Lung (tissue), 12 donors: Measurements from ENCODE around the gene CEP192. TPM values are rescaled to one million over a fixed set of nuclear protein-coding genes. Genes with fewer than 3 reads are reported as not detected.

Experiments used
- ATAC-seq: fragments of 200-7000 bp; cut with Tn5 transposase; one replicate; pipeline ENCODE4 v1.9.1; 2020; ENCODE audit warnings: moderate number of reproducible peaks; ENCODE audit not compliant: insufficient read depth, low FRiP score
- DNase-seq, 3 donors: peaks; one replicate each; pipeline ENCODE4 v3.0.0-alpha.2; 2013 to 2017
- H3K27ac ChIP-seq, 2 donors: one replicate each; pipeline ENCODE4 v1.5.1; 2013; ENCODE audit warnings: mild to moderate bottlenecking in 2 of 2, moderate library complexity in 2 of 2, control low read depth in 1 of 2, inconsistent platforms in 1 of 2, low read depth in 1 of 2, low read length in 1 of 2
- H3K27me3 ChIP-seq, 3 donors: one replicate each; pipeline ENCODE4 v1.5.1; 2013; ENCODE audit warnings: low read length in 2 of 3; ENCODE audit not compliant: control insufficient read depth in 3 of 3, insufficient read depth in 3 of 3
- H3K36me3 ChIP-seq, 4 donors: one replicate each; pipeline ENCODE4 v1.5.1; 2013; ENCODE audit warnings: low read length in 4 of 4, mild to moderate bottlenecking in 1 of 4, moderate library complexity in 1 of 4; ENCODE audit not compliant: control insufficient read depth in 4 of 4, insufficient read depth in 4 of 4
- H3K4me1 ChIP-seq, 5 donors: one replicate each; pipeline ENCODE4 v1.5.1; 2013; ENCODE audit warnings: low read length in 5 of 5, mild to moderate bottlenecking in 2 of 5, moderate library complexity in 1 of 5; ENCODE audit not compliant: control insufficient read depth in 5 of 5, insufficient read depth in 5 of 5
- H3K4me3 ChIP-seq: one replicate; pipeline ENCODE4 v1.5.1; 2013; ENCODE audit warnings: mild to moderate bottlenecking, control low read depth, moderate library complexity
- H3K9ac ChIP-seq, 2 donors: one replicate each; pipeline ENCODE4 v1.5.1; 2013; ENCODE audit warnings: low read length in 2 of 2, control low read depth in 1 of 2; ENCODE audit not compliant: insufficient read depth in 1 of 2
- H3K9me3 ChIP-seq, 4 donors: one replicate each; pipeline ENCODE4 v1.5.1; 2013; ENCODE audit warnings: low read length in 3 of 4, mild to moderate bottlenecking in 1 of 4, moderate library complexity in 1 of 4; ENCODE audit not compliant: control insufficient read depth in 4 of 4, insufficient read depth in 3 of 4
- WGBS, 2 donors: extraction: QIAGEN DNeasy Blood & Tissue Kit; methylation state at CpG; one replicate each; pipeline ENCODE4 v1.1.7; 2013; 5-methylcytosine and 5-hydroxymethylcytosine counted together
- polyA plus RNA-seq, 2 donors: library from polyadenylated mRNA; stranded (reverse); fragments of 200-250 nt; gene quantifications; one replicate each; pipeline ENCODE4 v1.2.1, GENCODE V29; 2013
- total RNA-seq, 2 donors: library from RNA; depleted of rRNA in 1 of 2; stranded (reverse); fragments of >200 nt in 1 of 2; gene quantifications; one replicate each; pipeline ENCODE4 v1.2.1, GENCODE V29; 2014 to 2021
- TF ChIP-seq, protein P1 (sequence below): IDR thresholded peaks from 2 replicates; pipeline ENCODE4 v1.5.1; 2012; ENCODE audit warnings: mild to moderate bottlenecking; ENCODE audit errors: control extremely low read depth, extremely low read depth
- donor health status: control.
- donor health status: control.
- donor health status: Bipolar disorder and iron deficiency.
- donor health status: healthy.
- donor health status: DM: yes; HTN: yes; CAD: no.

Gene CEP192
- total and polyA plus RNA-seq, 4 donors = 8.0 to 43.0 (median 16.6) TPM

DNA sequence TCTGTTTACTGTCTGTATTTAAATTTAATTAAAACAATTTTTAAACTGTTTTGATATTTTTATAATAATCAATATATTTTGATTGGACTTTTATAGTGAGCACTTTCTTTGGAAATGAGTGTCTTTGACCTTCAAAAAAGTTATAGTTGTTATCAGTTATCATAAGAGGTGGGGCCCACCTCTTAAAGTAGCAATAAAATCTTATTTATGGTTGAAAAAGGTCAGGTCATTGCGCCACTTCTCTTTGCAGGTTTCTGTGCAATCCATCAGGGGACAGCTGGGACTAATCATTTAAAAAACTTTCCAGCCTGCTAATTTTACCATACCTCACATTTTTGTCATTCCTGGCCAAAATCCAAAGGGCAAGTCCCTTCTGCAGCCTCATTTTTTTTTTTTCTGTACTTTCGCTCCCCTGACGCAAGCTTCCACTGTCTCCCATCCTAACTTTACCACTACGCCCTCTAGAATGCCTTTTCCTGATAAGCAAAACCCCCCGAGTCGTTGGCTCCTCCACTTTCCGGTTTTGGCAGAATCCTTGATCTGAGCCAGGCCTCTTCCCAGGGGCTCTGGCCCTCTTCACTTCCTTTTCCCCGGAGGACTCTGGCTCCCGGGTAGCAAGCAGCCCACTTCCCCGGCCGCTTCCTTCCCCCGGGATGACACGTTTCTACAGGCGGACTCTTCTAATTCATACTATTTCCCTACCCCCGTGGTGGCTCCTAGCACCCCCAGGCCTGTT, 44.4 kb upstream of the CEP192 start:
- TF ChIP-seq, protein P1, sequence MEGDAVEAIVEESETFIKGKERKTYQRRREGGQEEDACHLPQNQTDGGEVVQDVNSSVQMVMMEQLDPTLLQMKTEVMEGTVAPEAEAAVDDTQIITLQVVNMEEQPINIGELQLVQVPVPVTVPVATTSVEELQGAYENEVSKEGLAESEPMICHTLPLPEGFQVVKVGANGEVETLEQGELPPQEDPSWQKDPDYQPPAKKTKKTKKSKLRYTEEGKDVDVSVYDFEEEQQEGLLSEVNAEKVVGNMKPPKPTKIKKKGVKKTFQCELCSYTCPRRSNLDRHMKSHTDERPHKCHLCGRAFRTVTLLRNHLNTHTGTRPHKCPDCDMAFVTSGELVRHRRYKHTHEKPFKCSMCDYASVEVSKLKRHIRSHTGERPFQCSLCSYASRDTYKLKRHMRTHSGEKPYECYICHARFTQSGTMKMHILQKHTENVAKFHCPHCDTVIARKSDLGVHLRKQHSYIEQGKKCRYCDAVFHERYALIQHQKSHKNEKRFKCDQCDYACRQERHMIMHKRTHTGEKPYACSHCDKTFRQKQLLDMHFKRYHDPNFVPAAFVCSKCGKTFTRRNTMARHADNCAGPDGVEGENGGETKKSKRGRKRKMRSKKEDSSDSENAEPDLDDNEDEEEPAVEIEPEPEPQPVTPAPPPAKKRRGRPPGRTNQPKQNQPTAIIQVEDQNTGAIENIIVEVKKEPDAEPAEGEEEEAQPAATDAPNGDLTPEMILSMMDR = no peak
- H3K27ac ChIP-seq = peak overlapping the region; percentile 97 to 100
- WGBS, 2 donors = 1 to 3% methylated on average over 15 of the region's 15 CpGs
- H3K36me3 ChIP-seq = peaks cover 0 to 1% (median 0%) of the 10 kb centered on the region in 4 donors
- peak; percentile 72 to 78 (median 76) for DNase-seq
- peaks cover 0 to 10% (median 8%) of the 10 kb centered on the region in 5 donors for H3K4me1 ChIP-seq
- peak overlapping the region; percentile 66 to 89 for H3K9ac ChIP-seq
- no peaks in the 10 kb centered on the region for H3K9me3 ChIP-seq
- peak overlapping the region; percentile 78 for H3K4me3 ChIP-seq
- no peak for ATAC-seq
- peaks cover 0 to 5% (median 0%) of the 10 kb centered on the region in 3 donors for H3K27me3 ChIP-seq

DNA sequence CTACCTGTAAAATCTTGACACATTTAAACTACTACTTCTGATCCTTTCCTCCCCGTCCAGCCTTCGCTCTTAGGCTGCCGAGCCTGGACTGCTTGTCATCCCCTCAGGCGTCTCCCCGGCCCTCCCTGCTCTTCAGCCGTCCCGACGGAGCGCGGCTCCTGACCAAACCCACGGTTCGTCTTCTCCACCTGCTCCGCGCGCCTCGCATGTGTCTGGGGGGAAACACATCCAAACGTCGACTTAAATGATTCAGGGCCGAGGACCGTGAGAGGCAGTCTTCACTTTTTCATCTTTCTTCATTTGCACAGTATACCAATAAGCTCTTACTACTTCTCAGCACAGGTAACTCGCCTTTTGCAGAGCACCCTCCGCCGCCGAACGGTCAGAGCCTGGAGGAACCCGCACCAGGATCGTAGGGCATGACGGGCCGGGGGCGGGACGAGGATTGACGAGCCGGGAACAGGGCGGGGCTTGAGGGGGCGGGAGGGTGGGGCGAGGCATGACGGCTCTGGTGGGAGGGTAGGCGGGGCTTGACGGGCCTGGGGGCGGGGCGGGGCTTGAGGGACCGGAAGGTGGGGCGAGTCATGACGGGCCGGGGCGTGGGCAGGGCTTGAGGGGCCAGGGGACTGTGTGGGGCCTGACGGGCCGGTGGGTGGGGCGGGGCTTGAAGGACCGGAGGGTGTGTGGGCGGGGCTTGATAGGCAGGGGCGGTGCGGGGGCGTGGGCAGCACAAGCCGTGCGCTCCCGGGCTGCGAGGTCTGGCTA, 43.7 kb upstream of the CEP192 start, which contains the start of gene SEH1L:
TSS of gene SEH1L (plus strand) at position 727 of the 765 bp plus-strand sequence. CDS start 111 bp downstream, outside the sequence.
- ATAC-seq (peak; percentile 97), DNase-seq (peak; percentile 99 to 100 (median 99))
- Histone ChIP-seq H3K4me3 (peak within 1 kb of the TSS; percentile 85), H3K4me1 (peaks cover 0 to 10% (median 8%) of the 10 kb centered on the region in 5 donors), H3K27me3 (peaks cover 0 to 5% (median 0%) of the 10 kb centered on the region in 3 donors), H3K36me3 (peaks cover 0 to 2% (median under 1%) of the 10 kb centered on the region in 4 donors), H3K9ac (peak within 1 kb of the TSS; percentile 66 to 89), H3K27ac (peak within 1 kb of the TSS; percentile 97 to 100), H3K9me3 (no peaks in the 10 kb centered on the region)
- TF ChIP-seq, protein P1 = no peak
- WGBS, 2 donors = 1% methylated on average over 54 to 58 of the region's 58 CpGs

DNA sequence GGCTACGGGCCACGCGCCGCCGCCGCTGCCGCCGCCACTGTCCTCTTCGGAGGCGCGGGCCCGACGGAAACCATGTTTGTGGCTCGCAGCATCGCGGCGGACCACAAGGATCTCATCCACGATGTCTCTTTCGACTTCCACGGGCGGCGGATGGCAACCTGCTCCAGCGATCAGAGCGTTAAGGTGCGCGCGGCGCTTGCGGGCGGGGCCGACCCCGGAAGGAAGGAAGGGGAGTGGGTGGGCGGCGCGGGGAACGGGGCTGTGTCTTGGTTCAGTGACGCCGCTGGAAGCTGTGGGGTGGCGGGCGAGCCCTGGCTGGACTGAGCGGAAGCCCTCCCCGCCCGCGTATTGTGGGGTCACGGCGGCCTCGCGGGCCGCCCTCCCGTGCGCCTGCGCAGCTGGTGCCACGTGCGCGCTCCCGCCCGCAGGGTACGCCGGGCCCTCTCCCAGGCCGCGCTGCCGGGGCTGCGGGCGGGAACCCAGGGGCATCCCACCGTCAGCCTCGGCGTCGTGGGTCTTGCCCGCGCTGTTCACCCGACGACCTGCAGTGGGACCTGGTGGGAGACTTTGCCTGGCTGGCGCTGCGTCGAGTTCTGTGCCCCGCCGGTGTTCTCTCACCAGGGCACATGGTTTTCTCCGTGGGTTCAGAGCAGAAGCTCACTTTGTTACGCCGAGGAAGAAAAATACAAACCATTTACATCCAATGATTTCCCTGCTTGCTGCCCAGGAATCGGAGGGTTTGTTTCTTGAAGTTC, 42.9 kb upstream of the CEP192 start:
- Histone ChIP-seq H3K9ac (peak overlapping the region; percentile 61 to 72), H3K4me1 (peaks cover 0 to 10% (median 8%) of the 10 kb centered on the region in 5 donors), H3K9me3 (no peaks in the 10 kb centered on the region), H3K4me3 (peak overlapping the region; percentile 85), H3K36me3 (peaks cover 0 to 8% (median 5%) of the 10 kb centered on the region in 4 donors), H3K27ac (peak overlapping the region; percentile 87 to 99), H3K27me3 (peaks cover 0 to under 1% (median 0%) of the 10 kb centered on the region in 3 donors)
- ATAC-seq (peak; percentile 85), DNase-seq (peak; percentile 95 to 97 (median 96))
- TF ChIP-seq, protein P1 = no peak
- WGBS, 2 donors = 1% methylated on average over 53 to 81 of the region's 81 CpGs
